NCI-H1694 treated with DMSO at 0.1 percent for 48 hours (cell line): ENCODE results near the gene PRRT1B.
A peak's percentile ranks its signal among the peaks of the same experiment; 100 is the strongest.
"Not testable (repeated sequence)": the region's sequence is repeated elsewhere in the genome, so short reads cannot be mapped to it uniquely, and the experiment has no call there.

Experiments
- DNase-seq: peaks from one replicate; lab custom pipeline; 2025; lab: John Stamatoyannopoulos, UW

The PRRT1B gene

GRCh38 chr9:131550465-131550864 is 5.1 kb downstream of the PRRT1B start:
- not testable (repeated sequence) for DNase-seq

- no peak for DNase-seq
Observed at GRCh38 chr9:131552030-131552429, 6.7 kb downstream of the PRRT1B start.

- no peak for DNase-seq
Observed at GRCh38 chr9:131554087-131554842, 8.9 kb downstream of the PRRT1B start.

GRCh38 chr9:131554843-131555351 is 9.6 kb downstream of the PRRT1B start:
- DNase-seq, result no peak

- no peak for DNase-seq
Observed at GRCh38 chr9:131555841-131556673, 10.7 kb downstream of the PRRT1B start.

- no peak for DNase-seq
Observed at GRCh38 chr9:131557855-131558548, 12.7 kb downstream of the PRRT1B start.

- no peak for DNase-seq
Observed at GRCh38 chr9:131559421-131560000, 14.2 kb downstream of the PRRT1B start.

- DNase-seq, result no peak
Observed at GRCh38 chr9:131562032-131562959, 17.0 kb downstream of the PRRT1B start.

GRCh38 chr9:131565369-131565768 is 20.0 kb downstream of the PRRT1B start:
- DNase-seq, result no peak

- DNase-seq, result no peak
Observed at GRCh38 chr9:131566158-131566557, 20.8 kb downstream of the PRRT1B start.

GRCh38 chr9:131567910-131568309 is 22.6 kb downstream of the PRRT1B start:
- no peak for DNase-seq

GRCh38 chr9:131574730-131575640 is 29.7 kb downstream of the PRRT1B start:
- DNase-seq, result no peak

GRCh38 chr9:131575946-131576853 is 30.9 kb downstream of the PRRT1B start:
- DNase-seq, result no peak

GRCh38 chr9:131577005-131578000 is 32.0 kb downstream of the PRRT1B start:
- DNase-seq, result peak; percentile 51

- peak; percentile 71 for DNase-seq
Observed at GRCh38 chr9:131578021-131578420, 32.7 kb downstream of the PRRT1B start.

- DNase-seq, result no peak
Observed at GRCh38 chr9:131578731-131579504, 33.6 kb downstream of the PRRT1B start.

- DNase-seq, result no peak
Observed at GRCh38 chr9:131579789-131580211, 34.5 kb downstream of the PRRT1B start.
